Bronchial epithelial cell (primary cell): ENCODE results near the gene GARIN5A. TPM values are rescaled to one million over a fixed set of nuclear protein-coding genes. Genes with fewer than 3 reads are reported as not detected.
A peak's percentile ranks its signal among the peaks of the same experiment; 100 is the strongest.

Source experiments
- DNase-seq: peaks from one replicate; pipeline ENCODE4 v3.0.0-alpha.2; 2010; ENCODE audit warnings: low read depth
- FAIRE-seq: peaks from 2 replicates; lab custom pipeline; 2011; peaks lifted over from hg19 to GRCh38; lab: Jason Lieb, UNC
- H3K27me3 ChIP-seq: 2 replicates; pipeline ENCODE4 v1.5.1; 2011; ENCODE audit warnings: low read length; ENCODE audit not compliant: control insufficient read depth, insufficient read depth
- H3K36me3 ChIP-seq: 2 replicates; pipeline ENCODE4 v1.5.1; 2011; ENCODE audit warnings: low read length; ENCODE audit not compliant: control insufficient read depth, insufficient read depth
- H3K4me3 ChIP-seq: 2 replicates; pipeline ENCODE4 v1.5.1; 2011; ENCODE audit warnings: mild to moderate bottlenecking, low read depth, low read length, control low read depth
- CTCF ChIP-seq: IDR thresholded peaks from 2 replicates; pipeline ENCODE4 v1.5.1; 2011; ENCODE audit warnings: mild to moderate bottlenecking, moderate library complexity, low read length, control low read depth, inconsistent platforms; ENCODE audit not compliant: insufficient read depth, severe bottlenecking
- total RNA-seq: library from RNA; depleted of rRNA; stranded (reverse); fragments of >200 nt; gene quantifications from 2 replicates; pipeline ENCODE4 v1.2.1, GENCODE V29; 2014

Gene GARIN5A
- total RNA-seq, 1 donor from 2014 or later = 0.79 TPM

GRCh38 chr19:50513746-50514345, 37.2 kb upstream of the GARIN5A start, which contains the start of gene ASPDH:
ASPDH (minus strand) TSS chr19:50513913; CDS start chr19:50513823, 90 bp downstream.
- no peaks in the 10 kb centered on the region for H3K27me3 ChIP-seq
- H3K36me3 ChIP-seq = no peaks in the 10 kb centered on the region
- H3K4me3 ChIP-seq = no peak within 1 kb of the TSS
- DNase-seq (no peak), FAIRE-seq (no peak)
- no peak for TF ChIP-seq CTCF

- TF ChIP-seq CTCF = no peak
- no peaks in the 10 kb centered on the region for H3K27me3 ChIP-seq
- no peak overlapping the region for H3K4me3 ChIP-seq
- no peaks in the 10 kb centered on the region for H3K36me3 ChIP-seq
- FAIRE-seq (no peak), DNase-seq (no peak)
These were observed 36.5 kb upstream of the GARIN5A start for GRCh38 chr19:50512999-50513745.

- H3K36me3 ChIP-seq = no peaks in the 10 kb centered on the region
These were observed 35.7 kb upstream of the GARIN5A start for GRCh38 chr19:50512112-50512998.

GRCh38 chr19:50511069-50511822, 34.6 kb upstream of the GARIN5A start, which contains the start of gene JOSD2:
JOSD2 (minus strand) TSS chr19:50511191; CDS start chr19:50510431, 760 bp downstream.
- Histone ChIP-seq H3K4me3 (peak within 1 kb of the TSS; percentile 70), H3K36me3 (no peaks in the 10 kb centered on the region), H3K27me3 (no peaks in the 10 kb centered on the region)
- TF ChIP-seq CTCF = no peak
- FAIRE-seq (no peak), DNase-seq (peak; percentile 96)

More at GRCh38 chr19:50512112-50512998, 35.7 kb upstream of the GARIN5A start:
- Histone ChIP-seq H3K27me3 (no peaks in the 10 kb centered on the region), H3K4me3 (peak overlapping the region; percentile 70)
- FAIRE-seq = no peak
- no peak for DNase-seq
- no peak for TF ChIP-seq CTCF

GRCh38 chr19:50510700-50511068, 34.0 kb upstream of the GARIN5A start:
- FAIRE-seq (no peak), DNase-seq (peak; percentile 4)
- Histone ChIP-seq H3K4me3 (peak overlapping the region; percentile 70), H3K27me3 (no peaks in the 10 kb centered on the region), H3K36me3 (no peaks in the 10 kb centered on the region)
- TF ChIP-seq CTCF = no peak
